ENCODE data around the gene LPIN1.

The LPIN1 gene

DNA sequence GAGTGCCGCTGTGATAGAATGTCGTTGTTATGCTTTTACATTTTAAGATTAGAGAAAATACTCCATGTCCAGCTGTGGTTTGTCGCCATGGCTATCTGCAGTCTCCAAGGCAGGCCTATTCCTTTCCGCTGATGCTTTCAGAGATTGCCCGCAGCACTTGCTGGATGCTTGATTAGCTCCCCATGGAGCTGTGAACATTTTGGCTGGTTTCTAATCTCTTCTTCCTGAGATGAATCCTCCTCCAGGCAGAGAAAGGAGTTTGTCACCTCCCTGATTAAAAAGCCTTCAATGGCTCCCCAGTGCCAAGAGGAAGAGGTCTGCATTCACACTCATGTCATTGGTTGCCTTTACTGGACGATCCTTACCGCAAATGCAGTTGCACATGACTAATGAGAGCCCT lies 32.6 kb upstream of the LPIN1 start:
- TF ChIP-seq, protein P1, sequence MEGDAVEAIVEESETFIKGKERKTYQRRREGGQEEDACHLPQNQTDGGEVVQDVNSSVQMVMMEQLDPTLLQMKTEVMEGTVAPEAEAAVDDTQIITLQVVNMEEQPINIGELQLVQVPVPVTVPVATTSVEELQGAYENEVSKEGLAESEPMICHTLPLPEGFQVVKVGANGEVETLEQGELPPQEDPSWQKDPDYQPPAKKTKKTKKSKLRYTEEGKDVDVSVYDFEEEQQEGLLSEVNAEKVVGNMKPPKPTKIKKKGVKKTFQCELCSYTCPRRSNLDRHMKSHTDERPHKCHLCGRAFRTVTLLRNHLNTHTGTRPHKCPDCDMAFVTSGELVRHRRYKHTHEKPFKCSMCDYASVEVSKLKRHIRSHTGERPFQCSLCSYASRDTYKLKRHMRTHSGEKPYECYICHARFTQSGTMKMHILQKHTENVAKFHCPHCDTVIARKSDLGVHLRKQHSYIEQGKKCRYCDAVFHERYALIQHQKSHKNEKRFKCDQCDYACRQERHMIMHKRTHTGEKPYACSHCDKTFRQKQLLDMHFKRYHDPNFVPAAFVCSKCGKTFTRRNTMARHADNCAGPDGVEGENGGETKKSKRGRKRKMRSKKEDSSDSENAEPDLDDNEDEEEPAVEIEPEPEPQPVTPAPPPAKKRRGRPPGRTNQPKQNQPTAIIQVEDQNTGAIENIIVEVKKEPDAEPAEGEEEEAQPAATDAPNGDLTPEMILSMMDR (IDR thresholded peaks at IDR 0.05; ENCODE audit: low read depth, low read length) = no peak
- no peak for DNase-seq (ENCODE audit: low read depth, low spot score)
- no peak overlapping the region for H3K4me3 ChIP-seq (ENCODE audit: low read depth, low read length)
- in situ Hi-C loops (cut with HindIII; ENCODE audit: low sequenced_read_pairs) = no loop called here

DNA sequence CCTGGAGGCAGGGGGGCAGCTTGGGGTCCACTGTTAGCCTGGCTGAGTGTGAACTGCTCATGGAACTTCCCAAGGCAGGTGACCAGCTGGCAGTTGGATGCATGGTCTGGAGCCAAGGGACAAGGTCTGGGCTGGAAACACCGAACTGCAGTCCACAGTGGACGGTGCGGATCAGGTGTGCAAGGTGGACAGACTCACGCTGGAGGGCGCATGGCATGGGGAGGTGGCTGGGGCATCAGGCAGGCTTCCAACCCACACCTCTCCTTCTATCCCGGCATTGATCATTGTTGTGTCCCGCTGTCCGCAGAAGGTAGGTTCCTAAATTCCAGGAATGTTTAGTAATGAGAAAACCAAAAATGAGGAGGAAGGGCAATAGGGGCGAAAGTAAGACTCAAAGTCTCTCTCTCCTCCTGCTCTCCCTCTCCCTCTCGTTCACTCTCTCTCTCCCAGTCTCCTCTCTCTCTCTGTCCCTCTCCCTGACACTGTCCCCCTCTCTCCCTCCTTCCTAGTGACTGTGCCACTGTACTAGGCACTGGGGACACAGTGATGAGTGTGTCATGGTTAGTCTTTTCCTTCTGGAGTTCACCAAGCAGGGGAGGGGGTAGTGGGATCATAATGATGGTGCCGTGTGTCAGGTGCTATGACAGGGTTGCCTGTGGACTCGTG lies 30.3 kb upstream of the LPIN1 start:
- TF ChIP-seq, protein P1 (IDR thresholded peaks at IDR 0.05; ENCODE audit: low read depth, low read length) = no peak
- no peak for DNase-seq (ENCODE audit: low read depth, low spot score)
- no peak overlapping the region for H3K4me3 ChIP-seq (ENCODE audit: low read depth, low read length)
- in situ Hi-C loops (cut with HindIII; ENCODE audit: low sequenced_read_pairs) = no loop called here

DNA sequence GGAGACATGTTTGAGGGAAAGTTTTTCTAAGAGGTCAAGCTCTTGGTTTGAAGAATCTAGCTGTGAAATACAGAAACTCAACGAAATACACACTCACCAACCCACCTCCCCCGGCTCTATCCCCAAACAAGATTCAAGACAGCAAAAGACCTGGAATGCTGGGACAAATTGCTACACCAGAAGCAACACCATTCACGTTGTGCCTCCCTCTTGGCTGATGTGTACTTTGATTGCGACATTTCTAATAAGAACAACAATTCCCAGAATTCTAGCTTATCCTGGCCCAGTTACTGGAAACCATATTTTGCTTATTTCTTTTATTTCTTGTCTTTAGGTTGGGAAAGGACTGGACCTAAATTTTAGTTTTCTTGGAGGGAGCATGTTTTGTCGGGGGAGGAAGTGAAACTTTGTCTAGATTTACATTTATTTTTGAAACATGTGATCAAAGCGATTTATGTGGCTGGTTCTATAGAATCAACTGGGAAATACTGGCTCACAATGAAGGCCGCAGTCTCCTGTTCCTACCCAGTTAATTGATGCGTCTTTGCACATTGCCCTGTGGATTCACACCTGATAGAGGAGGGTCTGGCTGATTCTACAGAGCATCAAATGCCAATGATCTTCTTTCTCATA lies 29.6 kb upstream of the LPIN1 start:
- TF ChIP-seq, protein P1 (IDR thresholded peaks at IDR 0.05; ENCODE audit: low read depth, low read length) = no peak
- H3K4me3 ChIP-seq (ENCODE audit: low read depth, low read length) = no peak overlapping the region
- in situ Hi-C loops (cut with HindIII; ENCODE audit: low sequenced_read_pairs) = no loop called here
- no peak for DNase-seq (ENCODE audit: low read depth, low spot score)

DNA sequence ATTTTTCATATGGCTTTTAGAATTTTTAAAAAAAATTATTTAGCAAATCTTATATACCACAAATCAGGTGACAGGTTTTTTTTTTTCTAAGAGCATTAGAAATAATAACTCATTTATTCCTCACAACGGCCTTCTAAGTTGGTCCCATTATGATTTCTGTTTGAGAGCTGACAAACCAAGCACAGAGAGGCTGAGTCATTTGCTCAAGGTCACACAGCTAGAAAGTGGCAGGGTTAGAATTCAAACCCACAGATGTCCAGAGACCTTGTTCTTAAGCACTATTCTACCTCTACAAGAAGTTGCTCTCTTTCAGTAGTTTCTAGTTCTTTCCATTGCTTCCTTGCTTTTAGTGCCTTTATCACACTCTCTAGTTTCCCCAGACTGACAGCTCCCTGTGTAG lies 28.8 kb upstream of the LPIN1 start:
- H3K4me3 ChIP-seq (ENCODE audit: low read depth, low read length) = no peak overlapping the region
- in situ Hi-C loops (cut with HindIII; ENCODE audit: low sequenced_read_pairs) = no loop called here
- DNase-seq (ENCODE audit: low read depth, low spot score) = no peak
- TF ChIP-seq, protein P1 (IDR thresholded peaks at IDR 0.05; ENCODE audit: low read depth, low read length) = no peak

DNA sequence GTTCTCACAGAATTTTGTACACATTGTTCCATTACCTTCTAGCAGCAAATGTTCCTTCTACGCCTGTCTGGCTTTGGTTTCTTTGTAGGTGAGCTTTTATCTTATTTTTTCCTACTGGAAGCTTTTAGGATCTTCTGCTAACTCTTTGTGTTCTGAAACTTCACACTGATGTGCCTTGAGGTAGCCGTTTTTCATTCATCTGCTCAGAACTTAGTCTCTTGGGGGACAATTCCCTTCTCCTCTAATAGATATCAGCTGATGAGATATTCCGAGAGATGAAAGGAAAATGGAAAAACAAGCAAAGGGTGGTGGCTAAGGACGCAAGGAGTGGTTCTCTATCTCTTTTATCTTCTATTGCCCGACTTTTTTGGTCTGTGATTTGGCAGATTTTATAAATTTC lies 27.8 kb upstream of the LPIN1 start:
- no peak for DNase-seq (ENCODE audit: low read depth, low spot score)
- TF ChIP-seq, protein P1 (IDR thresholded peaks at IDR 0.05; ENCODE audit: low read depth, low read length) = no peak
- no peak overlapping the region for H3K4me3 ChIP-seq (ENCODE audit: low read depth, low read length)
- in situ Hi-C loops (cut with HindIII; ENCODE audit: low sequenced_read_pairs) = no loop called here

DNA sequence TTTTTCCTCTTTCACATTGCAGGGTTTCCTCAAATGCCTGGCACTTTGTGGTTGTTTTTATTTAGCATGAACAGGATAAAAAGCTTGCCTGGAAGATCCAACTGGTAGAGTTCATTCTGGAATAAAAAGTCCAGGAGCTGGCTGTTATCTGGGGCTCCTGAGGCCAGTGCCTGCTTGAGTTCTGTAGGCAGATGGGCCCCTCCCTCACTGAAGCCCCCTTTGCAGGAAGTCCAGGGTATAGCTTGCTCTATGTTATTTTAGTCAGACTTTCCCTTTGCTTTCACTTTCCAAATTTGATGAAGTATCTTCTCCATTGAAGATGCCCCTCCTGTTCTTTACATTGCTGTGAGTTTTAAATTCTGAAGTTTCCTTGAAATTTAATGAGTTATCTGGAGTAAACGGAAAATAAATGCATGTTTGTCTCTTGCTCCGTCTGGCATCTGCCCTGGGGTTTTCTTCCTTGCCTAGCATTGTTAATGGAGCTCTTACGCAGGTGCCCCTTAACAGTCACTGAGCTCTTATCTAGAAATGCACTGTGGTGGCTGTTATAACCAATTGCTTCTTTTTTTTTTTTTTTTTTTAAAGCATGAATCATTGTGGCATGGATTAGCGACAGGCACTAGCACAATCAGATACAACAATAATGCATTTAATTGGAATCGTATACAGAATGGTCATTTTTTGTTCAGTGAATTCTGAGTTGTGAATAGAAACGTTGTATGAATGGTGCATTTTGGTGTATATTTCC lies 27.0 kb upstream of the LPIN1 start:
- no peak overlapping the region for H3K4me3 ChIP-seq (ENCODE audit: low read depth, low read length)
- in situ Hi-C loops (cut with HindIII; ENCODE audit: low sequenced_read_pairs) = no loop called here
- TF ChIP-seq, protein P1 (IDR thresholded peaks at IDR 0.05; ENCODE audit: low read depth, low read length) = no peak
- no peak for DNase-seq (ENCODE audit: low read depth, low spot score)

Data from astrocyte of the spinal cord (primary cell).